Kidney (tissue), 14 donors: ENCODE results near the gene FAM118A. TPM values are rescaled to one million over a fixed set of nuclear protein-coding genes. Genes with fewer than 3 reads are reported as not detected.

Experiments used
- DNase-seq, 5 donors: peaks; one replicate each; pipeline ENCODE4 v3.0.0-alpha.2; 2013 to 2020
- FAIRE-seq: peaks from 2 replicates; lab custom pipeline; 2012; peaks lifted over from hg19 to GRCh38; lab: Jason Lieb, UNC
- H3K27ac ChIP-seq, 2 donors: one replicate each; pipeline ENCODE4 v1.7.0; 2013; ENCODE audit warnings: low read depth in 2 of 2, low read length in 2 of 2, inconsistent platforms in 1 of 2
- H3K27me3 ChIP-seq: one replicate; pipeline ENCODE4 v1.7.1; 2013; ENCODE audit warnings: low read length, inconsistent platforms; ENCODE audit not compliant: control insufficient read depth, insufficient read depth
- H3K36me3 ChIP-seq, 3 donors: one replicate each; pipeline versions ENCODE4 v1.7.0 to v1.7.1; 2013; ENCODE audit warnings: low read length in 3 of 3, control low read depth in 1 of 3, inconsistent platforms in 1 of 3; ENCODE audit not compliant: insufficient read depth in 3 of 3, control insufficient read depth in 2 of 3
- H3K4me1 ChIP-seq, 3 donors: one replicate each; pipeline versions ENCODE4 v1.7.0 to v1.7.1; 2013; ENCODE audit warnings: low read length in 3 of 3, inconsistent platforms in 1 of 3, low read depth in 1 of 3; ENCODE audit not compliant: control insufficient read depth in 2 of 3, insufficient read depth in 2 of 3
- H3K4me3 ChIP-seq, 3 donors: one replicate each; pipeline versions ENCODE4 v1.7.0 to v1.8.1; 2013; ENCODE audit warnings: low read length in 3 of 3, control low read depth in 1 of 3, inconsistent platforms in 1 of 3
- H3K9ac ChIP-seq, 3 donors: one replicate each; pipeline versions ENCODE4 v1.7.0 to v1.7.1; 2013; ENCODE audit warnings: low read length in 3 of 3, control low read depth in 1 of 3, inconsistent platforms in 1 of 3
- H3K9me3 ChIP-seq, 3 donors: one replicate each; pipeline versions ENCODE4 v1.7.0 to v1.7.1; 2013; ENCODE audit warnings: low read length in 3 of 3, control low read depth in 1 of 3, inconsistent platforms in 1 of 3; ENCODE audit not compliant: control insufficient read depth in 2 of 3, insufficient read depth in 1 of 3
- CTCF ChIP-seq: IDR thresholded peaks from 3 replicates; pipeline ENCODE4 v1.5.1; 2012; ENCODE audit warnings: mild to moderate bottlenecking, moderate library complexity, borderline replicate concordance; ENCODE audit not compliant: insufficient read depth; ENCODE audit errors: extremely low read depth
- intact Hi-C: fragments of 100-400 bp; cut with DNase I; formaldehyde crosslinking; loops from one replicate; pipeline ENCODE4 v1.11.1; 2022
- polyA plus RNA-seq: library from polyadenylated mRNA; stranded (reverse); fragments of 350-450 nt; fragmentation: Illumina TruSeq; extraction: RNeasy Lipid Tissue Mini Kit (QIAGEN cat#74804); gene quantifications from one replicate; pipeline ENCODE4 v1.2.3, GENCODE V29; 2014; ENCODE audit warnings: low read depth, low replicate concordance; ENCODE audit not compliant: insufficient read depth
- total RNA-seq: library from RNA; stranded (reverse); fragmentation: NEBNext Ultra II Directional; extraction: Animal tissue kit (Norgen Biotek cat#: 25700); gene quantifications from one replicate; pipeline ENCODE4 v1.2.1, GENCODE V29; 2021
- donor health status: control.
- donor health status: control.
- donor health status: control.
- donor health status: control.
- donor health status: control.
- donor health status: DM: yes; HTN: yes; CAD: no.
- donor health status: Normal renal cell carcinoma (clear cell type).

FAM118A gene
- total and polyA plus RNA-seq, 2 donors from 2014 or later = 5.7 to 13.0 TPM

GRCh38 chr22:45338795-45339194 lies 29.1 kb downstream of the FAM118A start:
- H3K36me3 ChIP-seq = peaks cover 0 to 12% (median 12%) of the 10 kb centered on the region in 3 donors
- H3K27ac ChIP-seq = no peak overlapping the region
- no peak overlapping the region for H3K9ac ChIP-seq
- no peak for FAIRE-seq
- DNase-seq = no peak
- H3K4me1 ChIP-seq = no peaks in the 10 kb centered on the region
- intact Hi-C loops = no loop called here
- no peaks in the 10 kb centered on the region for H3K27me3 ChIP-seq
- H3K4me3 ChIP-seq = no peak overlapping the region
- H3K9me3 ChIP-seq = no peaks in the 10 kb centered on the region
- TF ChIP-seq CTCF = no peak

- H3K4me1 ChIP-seq = no peaks in the 10 kb centered on the region
- H3K4me3 ChIP-seq = no peak overlapping the region
- FAIRE-seq = no peak
- no peak for TF ChIP-seq CTCF
- intact Hi-C loops = no loop called here
- H3K27ac ChIP-seq = no peak overlapping the region
- H3K36me3 ChIP-seq = peaks cover 0 to 9% (median 8%) of the 10 kb centered on the region in 3 donors
- no peak overlapping the region for H3K9ac ChIP-seq
- H3K27me3 ChIP-seq = no peaks in the 10 kb centered on the region
- no peaks in the 10 kb centered on the region for H3K9me3 ChIP-seq
- no peak for DNase-seq
Measured at GRCh38 chr22:45340323-45340722, 30.6 kb downstream of the FAM118A start.

GRCh38 chr22:45341498-45341897 lies 31.8 kb downstream of the FAM118A start:
- no peaks in the 10 kb centered on the region for H3K27me3 ChIP-seq
- no peak for TF ChIP-seq CTCF
- H3K9ac ChIP-seq = no peak overlapping the region
- DNase-seq = peak in 2 of 5 donors; percentile 25 to 26
- intact Hi-C loops = no loop called here
- H3K4me3 ChIP-seq = no peak overlapping the region
- H3K4me1 ChIP-seq = no peaks in the 10 kb centered on the region
- no peaks in the 10 kb centered on the region for H3K9me3 ChIP-seq
- H3K36me3 ChIP-seq = peaks cover 0 to 8% (median 7%) of the 10 kb centered on the region in 3 donors
- no peak overlapping the region for H3K27ac ChIP-seq
- FAIRE-seq = no peak

- Histone ChIP-seq H3K9ac (no peak overlapping the region), H3K9me3 (no peaks in the 10 kb centered on the region), H3K4me3 (no peak overlapping the region), H3K36me3 (peaks cover 0 to 8% (median 7%) of the 10 kb centered on the region in 3 donors), H3K27ac (no peak overlapping the region), H3K27me3 (no peaks in the 10 kb centered on the region), H3K4me1 (no peaks in the 10 kb centered on the region)
- intact Hi-C loops = no loop called here
- FAIRE-seq = no peak
- DNase-seq = no peak
- TF ChIP-seq CTCF = no peak
Measured at GRCh38 chr22:45343143-45343542, 33.4 kb downstream of the FAM118A start.
